ENCODE results near the gene FMC1. TPM values are rescaled to one million over a fixed set of nuclear protein-coding genes. Genes with fewer than 3 reads are reported as not detected.

Gene FMC1
- total and polyA plus RNA-seq, 4 donors, result 8.7 to 44.6 (median 13.2) TPM

DNA sequence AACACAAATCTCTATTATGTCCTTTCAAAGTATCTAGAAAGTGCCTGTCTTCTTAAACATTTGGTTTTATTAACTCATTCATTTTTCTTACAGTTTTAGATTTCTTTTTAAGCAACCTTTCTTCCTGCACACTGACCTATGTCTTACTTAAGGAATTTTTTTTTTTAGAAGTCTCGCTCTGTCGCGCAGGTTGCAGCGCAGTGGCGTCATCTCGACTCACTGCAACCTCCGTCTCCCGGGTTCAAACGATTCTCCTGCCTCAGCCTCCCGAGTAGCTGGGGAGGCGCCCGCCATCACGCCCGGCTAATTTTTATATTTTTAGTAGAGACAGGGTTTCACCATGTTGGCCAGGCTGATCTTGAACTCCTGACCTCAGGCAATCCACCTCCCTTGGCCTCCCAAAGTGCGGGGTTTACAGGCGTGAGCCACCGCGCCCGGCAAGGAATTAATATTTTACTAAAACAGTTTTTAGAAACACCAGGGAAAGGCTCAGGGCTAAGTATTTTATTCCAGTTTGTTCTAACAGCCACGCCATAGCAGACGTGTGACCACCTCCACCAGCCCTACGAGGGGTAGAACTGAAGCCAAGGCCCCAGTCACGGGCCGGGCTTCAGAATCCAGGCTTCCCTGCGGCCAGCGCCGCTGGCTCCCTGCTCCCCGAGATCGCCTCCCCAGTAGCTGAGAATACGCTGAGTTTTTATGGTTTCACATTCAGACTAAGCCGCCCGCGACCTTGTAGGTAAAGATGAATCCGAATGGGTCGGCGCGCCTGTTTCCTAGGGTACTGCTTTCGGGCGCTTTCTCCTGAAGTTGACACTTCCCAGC lies 17.6 kb downstream of the FMC1 start:
- Histone ChIP-seq H3K9me3 (ENCODE audit: control insufficient read depth in 4 of 4, insufficient read depth in 3 of 4, low read length in 3 of 4) (no peaks in the 10 kb centered on the region), H3K27me3 (ENCODE audit: control insufficient read depth in 3 of 3, insufficient read depth in 3 of 3, low read length in 2 of 3) (no peaks in the 10 kb centered on the region), H3K27ac (ENCODE audit: low read depth in 1 of 2, low read length in 1 of 2) (peak overlapping the region; percentile 93 to 99), H3K9ac (ENCODE audit: insufficient read depth in 1 of 2, low read length in 2 of 2) (peak overlapping the region; percentile 97), H3K4me3 (peak overlapping the region; percentile 68), H3K4me1 (ENCODE audit: control insufficient read depth in 5 of 5, insufficient read depth in 5 of 5, low read length in 5 of 5) (peaks cover 0 to 22% (median 4%) of the 10 kb centered on the region in 5 donors), H3K36me3 (ENCODE audit: control insufficient read depth in 4 of 4, insufficient read depth in 4 of 4, low read length in 4 of 4) (peaks cover 0 to 4% (median 1%) of the 10 kb centered on the region in 4 donors)
- WGBS, 2 donors, result 0 to 2% methylated on average over 39 of the region's 39 CpGs
- peak; percentile 1 for ATAC-seq (ENCODE audit: insufficient read depth, low FRiP score)
- DNase-seq, result peak in 2 of 3 donors; percentile 31 to 44
- TF ChIP-seq, protein P1, sequence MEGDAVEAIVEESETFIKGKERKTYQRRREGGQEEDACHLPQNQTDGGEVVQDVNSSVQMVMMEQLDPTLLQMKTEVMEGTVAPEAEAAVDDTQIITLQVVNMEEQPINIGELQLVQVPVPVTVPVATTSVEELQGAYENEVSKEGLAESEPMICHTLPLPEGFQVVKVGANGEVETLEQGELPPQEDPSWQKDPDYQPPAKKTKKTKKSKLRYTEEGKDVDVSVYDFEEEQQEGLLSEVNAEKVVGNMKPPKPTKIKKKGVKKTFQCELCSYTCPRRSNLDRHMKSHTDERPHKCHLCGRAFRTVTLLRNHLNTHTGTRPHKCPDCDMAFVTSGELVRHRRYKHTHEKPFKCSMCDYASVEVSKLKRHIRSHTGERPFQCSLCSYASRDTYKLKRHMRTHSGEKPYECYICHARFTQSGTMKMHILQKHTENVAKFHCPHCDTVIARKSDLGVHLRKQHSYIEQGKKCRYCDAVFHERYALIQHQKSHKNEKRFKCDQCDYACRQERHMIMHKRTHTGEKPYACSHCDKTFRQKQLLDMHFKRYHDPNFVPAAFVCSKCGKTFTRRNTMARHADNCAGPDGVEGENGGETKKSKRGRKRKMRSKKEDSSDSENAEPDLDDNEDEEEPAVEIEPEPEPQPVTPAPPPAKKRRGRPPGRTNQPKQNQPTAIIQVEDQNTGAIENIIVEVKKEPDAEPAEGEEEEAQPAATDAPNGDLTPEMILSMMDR (IDR thresholded peaks at IDR 0.05; ENCODE audit: control extremely low read depth, extremely low read depth), result no peak

DNA sequence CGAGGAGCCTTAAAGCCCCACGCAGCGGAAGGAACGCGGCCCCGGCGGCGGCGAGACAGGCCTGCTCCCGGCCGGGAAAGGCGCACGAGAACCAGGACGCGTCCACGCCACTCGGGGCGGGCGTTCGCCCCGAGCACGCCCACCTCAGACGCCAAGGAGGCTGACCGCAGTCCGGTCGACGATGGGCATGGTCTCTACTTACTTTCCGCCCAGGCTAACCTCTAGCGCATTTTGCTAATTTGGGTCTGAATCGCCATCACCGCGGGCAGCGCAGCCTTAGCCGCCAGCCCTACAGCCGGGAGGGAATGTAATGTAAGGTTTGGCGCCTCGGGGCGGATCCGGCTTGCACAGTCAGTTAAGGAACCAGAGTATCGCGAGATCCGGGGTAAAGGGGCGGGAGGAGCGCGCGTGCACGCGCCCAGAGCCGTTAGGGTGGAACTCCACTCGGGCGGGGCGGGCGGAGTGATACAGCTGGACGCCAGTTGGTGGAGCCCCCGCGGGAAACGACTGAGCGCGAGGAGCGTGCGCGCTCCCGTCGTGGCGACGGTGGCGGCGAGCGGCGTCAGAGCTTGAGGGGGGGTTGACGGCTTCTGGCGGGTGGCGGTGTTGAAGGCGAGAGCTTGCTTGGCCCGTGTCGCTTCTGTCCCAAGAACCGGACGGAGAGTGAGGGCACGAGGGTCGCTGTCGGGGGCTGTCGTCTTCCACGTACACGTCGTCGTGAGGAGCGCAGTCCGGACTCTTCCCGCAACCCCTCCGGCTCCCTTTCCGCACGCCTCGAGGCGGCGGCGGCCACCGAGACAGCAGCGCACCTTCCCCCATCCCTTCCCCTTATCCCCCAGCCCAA lies 18.5 kb downstream of the FMC1 start, which contains the start of gene LUC7L2:
Gene LUC7L2 (plus strand): TSS at position 529 of the 844 bp plus-strand sequence. CDS start 368 bp downstream, outside the sequence.
- peak within 1 kb of the TSS; percentile 97 to 99 for H3K9ac ChIP-seq (ENCODE audit: insufficient read depth in 1 of 2, low read length in 2 of 2)
- DNase-seq (peak; percentile 99 to 100 (median 100)), ATAC-seq (ENCODE audit: insufficient read depth, low FRiP score) (peak; percentile 93)
- 0% methylated on average over 94 to 98 of the region's 98 CpGs for WGBS, 2 donors
- H3K4me3 ChIP-seq, result peak within 1 kb of the TSS; percentile 90
- peak within 1 kb of the TSS; percentile 98 to 100 for H3K27ac ChIP-seq (ENCODE audit: low read depth in 1 of 2, low read length in 1 of 2)
- H3K27me3 ChIP-seq (ENCODE audit: control insufficient read depth in 3 of 3, insufficient read depth in 3 of 3, low read length in 2 of 3), result no peaks in the 10 kb centered on the region
- peaks cover 0 to 22% (median 4%) of the 10 kb centered on the region in 5 donors for H3K4me1 ChIP-seq (ENCODE audit: control insufficient read depth in 5 of 5, insufficient read depth in 5 of 5, low read length in 5 of 5)
- no peaks in the 10 kb centered on the region for H3K9me3 ChIP-seq (ENCODE audit: control insufficient read depth in 4 of 4, insufficient read depth in 3 of 4, low read length in 3 of 4)
- TF ChIP-seq, protein P1 (IDR thresholded peaks at IDR 0.05; ENCODE audit: control extremely low read depth, extremely low read depth), result no peak
- peaks cover 0 to 4% (median 1%) of the 10 kb centered on the region in 4 donors for H3K36me3 ChIP-seq (ENCODE audit: control insufficient read depth in 4 of 4, insufficient read depth in 4 of 4, low read length in 4 of 4)

DNA sequence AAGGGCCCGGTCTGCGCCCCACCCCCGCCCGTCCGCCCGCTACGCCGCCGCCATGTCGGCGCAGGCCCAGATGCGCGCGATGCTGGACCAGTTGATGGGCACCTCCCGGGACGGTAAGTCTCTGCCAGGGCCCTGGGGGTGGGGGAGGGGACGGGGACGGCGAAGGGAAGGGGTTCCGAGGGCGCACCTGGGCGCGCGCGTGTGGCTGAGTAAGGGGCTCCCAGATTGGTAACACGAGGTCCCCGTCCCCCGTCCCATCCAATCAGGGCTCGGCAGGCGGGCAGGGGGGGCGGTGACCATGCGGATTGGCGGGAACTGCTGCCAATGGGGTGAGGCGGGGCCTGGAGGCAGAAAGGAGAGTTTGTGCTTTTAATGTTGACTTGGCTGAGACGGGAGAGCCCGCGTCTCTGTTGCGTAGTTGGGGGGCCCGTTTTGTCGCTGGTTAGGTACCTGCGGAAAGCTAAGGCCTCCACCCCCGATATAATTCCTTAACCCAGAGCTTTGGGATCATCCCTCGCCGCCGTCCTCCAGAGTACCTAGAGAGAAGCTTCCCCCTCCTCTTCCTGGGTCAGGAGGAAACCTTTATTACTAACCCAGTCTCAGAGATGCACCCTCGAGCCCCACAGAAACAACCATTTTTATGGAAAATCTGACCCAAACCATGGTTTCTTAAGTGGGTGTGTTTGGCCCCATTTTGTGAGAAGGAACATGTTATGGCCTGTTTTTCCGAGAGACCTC lies 19.2 kb downstream of the FMC1 start:
- Histone ChIP-seq H3K9ac (ENCODE audit: insufficient read depth in 1 of 2, low read length in 2 of 2) (peak overlapping the region; percentile 97 to 99), H3K27me3 (ENCODE audit: control insufficient read depth in 3 of 3, insufficient read depth in 3 of 3, low read length in 2 of 3) (no peaks in the 10 kb centered on the region), H3K36me3 (ENCODE audit: control insufficient read depth in 4 of 4, insufficient read depth in 4 of 4, low read length in 4 of 4) (peaks cover 0 to 7% (median 3%) of the 10 kb centered on the region in 4 donors), H3K9me3 (ENCODE audit: control insufficient read depth in 4 of 4, insufficient read depth in 3 of 4, low read length in 3 of 4) (no peaks in the 10 kb centered on the region), H3K4me1 (ENCODE audit: control insufficient read depth in 5 of 5, insufficient read depth in 5 of 5, low read length in 5 of 5) (peaks cover 0 to 22% (median 7%) of the 10 kb centered on the region in 5 donors), H3K4me3 (peak overlapping the region; percentile 90), H3K27ac (ENCODE audit: low read depth in 1 of 2, low read length in 1 of 2) (peak overlapping the region; percentile 98 to 100)
- ATAC-seq (ENCODE audit: insufficient read depth, low FRiP score) (peak; percentile 87), DNase-seq (peak; percentile 98)
- WGBS, 2 donors, result 0 to 1% methylated on average over 44 to 47 of the region's 47 CpGs
- TF ChIP-seq, protein P1 (IDR thresholded peaks at IDR 0.05; ENCODE audit: control extremely low read depth, extremely low read depth), result no peak
